HepG2 (cell line): ENCODE results near the gene GLOD5. TPM values are rescaled to one million over a fixed set of nuclear protein-coding genes. Genes with fewer than 3 reads are reported as not detected.

Experiments
- ADNP ChIP-seq: sonication (generic); formaldehyde crosslinking; IDR thresholded peaks from 2 replicates; pipeline ENCODE4 v1.4.0; 2020; ENCODE audit warnings: missing genetic modification reagents
- BORCS8-MEF2B ChIP-seq: sonication (generic); formaldehyde crosslinking; IDR thresholded peaks from 2 replicates; pipeline ENCODE4 v1.8.0; 2022; ENCODE audit warnings: mild to moderate bottlenecking, missing genetic modification reagents
- CENPT ChIP-seq: sonication (generic); formaldehyde crosslinking; IDR thresholded peaks from 2 replicates; pipeline ENCODE4 v1.8.0; 2022; ENCODE audit warnings: low read depth, mild to moderate bottlenecking, moderate library complexity, missing genetic modification reagents
- CSRNP1 ChIP-seq: sonication (generic); formaldehyde crosslinking; IDR thresholded peaks from 2 replicates; pipeline ENCODE4 v1.8.1; 2023; ENCODE audit warnings: mild to moderate bottlenecking, missing genetic modification reagents
- HBP1 ChIP-seq: IDR thresholded peaks from 2 replicates; pipeline ENCODE4 v1.6.1; 2016; ENCODE audit warnings: low read depth, control low read depth
- JUND ChIP-seq: sonication (generic); formaldehyde crosslinking; IDR thresholded peaks from 2 replicates; pipeline ENCODE4 v1.8.0; 2022; ENCODE audit warnings: mild to moderate bottlenecking, missing genetic modification reagents
- MAX ChIP-seq: IDR thresholded peaks from 2 replicates; pipeline ENCODE4 v1.6.1; 2012; ENCODE audit warnings: inconsistent platforms
- PBX3 ChIP-seq: sonication (generic); formaldehyde crosslinking; IDR thresholded peaks from 2 replicates; pipeline ENCODE4 v1.8.1; 2023; ENCODE audit warnings: missing genetic modification reagents, inconsistent platforms, borderline replicate concordance
- RBFOX2 ChIP-seq: fragments of 200-400 bp; formaldehyde crosslinking; IDR thresholded peaks from 2 replicates; pipeline ENCODE4 v1.6.1; 2017; ENCODE audit warnings: low read depth, mild to moderate bottlenecking, low read length
- REL ChIP-seq: sonication (generic); formaldehyde crosslinking; conservative IDR thresholded peaks from 2 replicates; pipeline ENCODE4 v1.8.0; 2022; ENCODE audit warnings: mild to moderate bottlenecking, missing genetic modification reagents, moderate library complexity
- RERE ChIP-seq: IDR thresholded peaks from 2 replicates; pipeline ENCODE4 v1.6.1; 2016; ENCODE audit warnings: low read depth, missing genetic modification reagents, missing compliant biosample characterization
- SALL1 ChIP-seq: sonication (generic); formaldehyde crosslinking; IDR thresholded peaks from 2 replicates; pipeline ENCODE4 v1.8.0; 2022; ENCODE audit warnings: mild to moderate bottlenecking, missing genetic modification reagents
- SMARCE1 ChIP-seq: fragments of 450-650 bp; IDR thresholded peaks from 2 replicates; pipeline ENCODE4 v1.6.1; 2017; ENCODE audit warnings: borderline replicate concordance
- SSRP1 ChIP-seq: IDR thresholded peaks from 2 replicates; pipeline ENCODE4 v1.6.1; 2016; ENCODE audit warnings: control low read depth
- TAF1 ChIP-seq: sonication (generic); formaldehyde crosslinking; IDR thresholded peaks from 2 replicates; pipeline ENCODE4 v1.4.0; 2020; ENCODE audit warnings: missing genetic modification reagents
- ZBTB33 ChIP-seq: sonication (generic); formaldehyde crosslinking; IDR thresholded peaks from 2 replicates; pipeline ENCODE4 v1.4.0; 2020; ENCODE audit warnings: missing genetic modification reagents
- ZNF788 ChIP-seq: sonication (generic); formaldehyde crosslinking; IDR thresholded peaks from 2 replicates; pipeline ENCODE4 v1.5.0; 2020; ENCODE audit warnings: mild to moderate bottlenecking, missing genetic modification reagents, borderline replicate concordance
- ZNF850 ChIP-seq: sonication (generic); formaldehyde crosslinking; conservative IDR thresholded peaks from 2 replicates; pipeline ENCODE4 v1.9.0; 2021; ENCODE audit warnings: mild to moderate bottlenecking, missing genetic modification reagents
- polyA plus RNA-seq, 8 experiments: library from polyadenylated mRNA; depleted of rRNA in 3 of 8; stranded (reverse) in 7 of 8; unstranded in 1 of 8; fragments of >200 nt; fragmentation: Illumina TruSeq in 4 of 8; extraction: Trizol in 4 of 8; gene quantifications; 2 replicates each; pipeline versions ENCODE4 v1.2.1 to v1.2.3, GENCODE V29; 2011 to 2016; ENCODE audit warnings: low read depth in 4 of 8, missing spikeins in 1 of 8, mixed read lengths in 1 of 8; ENCODE audit not compliant: insufficient read depth in 1 of 8
- total RNA-seq, 5 experiments: library from RNA; depleted of rRNA; stranded (reverse); fragments of >200 nt; fragmentation: Illumina TruSeq; extraction: Trizol; gene quantifications; 2 replicates each; pipeline ENCODE4 v1.2.3, GENCODE V29; 2016; ENCODE audit warnings: low read depth in 1 of 5

Gene GLOD5
- total and polyA plus RNA-seq, 2 of the 13 experiments (the other 11 are each of a cell fraction or from before 2014, with no cell fraction given): 0.93 to 1.3 TPM

GRCh38 chrX:48737213-48737938 is 24.2 kb upstream of the GLOD5 start (continued):
- TF ChIP-seq RERE (no peak), BORCS8-MEF2B (CRISPR knock-in tag) (peak; percentile 62), ZBTB33 (CRISPR knock-in tag) (no peak), PBX3 (CRISPR knock-in tag) (no peak), SSRP1 (no peak), ZNF850 (CRISPR knock-in tag) (no peak), CENPT (no peak), TAF1 (CRISPR knock-in tag) (peak; percentile 51; the same call in 1 of the 2 replicates), ZNF788 (CRISPR knock-in tag) (no peak), REL (CRISPR knock-in tag) (no peak), SALL1 (CRISPR knock-in tag) (peak; percentile 25), RBFOX2 (peak; percentile 73), JUND (no peak), CSRNP1 (CRISPR knock-in tag) (0 out of 2 replicates have a peak, but pooled peaks have one; percentile 37), MAX (peak; percentile 48), HBP1 (CRISPR knock-in tag) (no peak), ADNP (CRISPR knock-in tag) (no peak), SMARCE1 (no peak)
